Neural cell (in vitro differentiated cells): ENCODE data around the gene GRWD1. TPM values are rescaled to one million over a fixed set of nuclear protein-coding genes. Genes with fewer than 3 reads are reported as not detected.
A peak's percentile ranks its signal among the peaks of the same experiment; 100 is the strongest.

Experiments
- H2AFZ ChIP-seq: fragments of 200-600, 300-800 bp; sonication (generic), shearing (Covaris generic); 2 replicates; pipeline ENCODE4 v1.6.0; 2014; ENCODE audit warnings: low read depth, mild to moderate bottlenecking, antibody characterized with exemption, low read length, moderate library complexity
- H3F3A ChIP-seq: fragments of 200-600 bp; shearing (Covaris generic); 2 replicates; pipeline ENCODE4 v1.6.1; 2016; ENCODE audit warnings: mild to moderate bottlenecking, moderate library complexity, mixed read lengths, antibody characterized with exemption, low read length; ENCODE audit not compliant: insufficient read depth, poor library complexity, severe bottlenecking
- H3K27ac ChIP-seq: fragments of 200-600, 300-800 bp; sonication (generic), shearing (Covaris generic); 2 replicates; pipeline ENCODE4 v1.5.1; 2014; ENCODE audit warnings: mild to moderate bottlenecking, low read length, moderate library complexity
- H3K27me3 ChIP-seq: fragments of 300-800, 200-600 bp; sonication (generic), shearing (Covaris generic); 2 replicates; pipeline ENCODE4 v1.6.0; 2014; ENCODE audit warnings: mild to moderate bottlenecking, low read depth, low read length, moderate library complexity; ENCODE audit not compliant: insufficient read depth
- H3K36me3 ChIP-seq: fragments of 300-800, 200-600 bp; sonication (generic), shearing (Covaris generic); 2 replicates; pipeline ENCODE4 v1.5.1; 2014; ENCODE audit warnings: mild to moderate bottlenecking, antibody characterized with exemption, low read length, moderate library complexity; ENCODE audit not compliant: insufficient read depth
- H3K4me2 ChIP-seq: fragments of 300-800, 200-600 bp; sonication (generic), shearing (Covaris generic); 2 replicates; pipeline ENCODE4 v1.6.0; 2014; ENCODE audit warnings: mild to moderate bottlenecking, low read length
- H3K4me3 ChIP-seq: fragments of 300-800, 200-600 bp; sonication (generic), shearing (Covaris generic); 2 replicates; pipeline ENCODE4 v1.5.1; 2014; ENCODE audit warnings: mild to moderate bottlenecking, low read length, moderate library complexity
- H3K79me2 ChIP-seq: fragments of 200-600 bp; shearing (Covaris generic); replicated peaks from 2 replicates; pipeline ENCODE4 v1.6.0; 2014; ENCODE audit warnings: mild to moderate bottlenecking, low read length, moderate library complexity; ENCODE audit not compliant: insufficient read depth
- H3K9ac ChIP-seq: fragments of 300-800, 200-600 bp; sonication (generic), shearing (Covaris generic); 2 replicates; pipeline ENCODE4 v1.6.1; 2016; ENCODE audit warnings: mild to moderate bottlenecking, low read length, mixed read lengths
- H3K9me2 ChIP-seq: fragments of 200-600 bp; shearing (Covaris generic); 2 replicates; pipeline ENCODE4 v1.6.1; 2016; ENCODE audit warnings: mild to moderate bottlenecking, low read length, mixed read lengths; ENCODE audit not compliant: insufficient read depth
- H3K9me3 ChIP-seq: fragments of 200-600, 300-800 bp; sonication (generic), shearing (Covaris generic); 2 replicates; pipeline ENCODE4 v1.6.1; 2016; ENCODE audit warnings: mild to moderate bottlenecking, mixed run types, low read length, moderate library complexity, mixed read lengths
- H4K20me1 ChIP-seq: fragments of 200-600 bp; shearing (Covaris generic); 2 replicates; pipeline ENCODE4 v1.6.1; 2016; ENCODE audit warnings: mild to moderate bottlenecking, mixed run types; ENCODE audit not compliant: insufficient read depth
- EP300 ChIP-seq: fragments of 450-650 bp; conservative IDR thresholded peaks from 2 replicates; pipeline ENCODE4 v1.6.1; 2014; ENCODE audit warnings: antibody characterized with exemption, mild to moderate bottlenecking, moderate library complexity; ENCODE audit not compliant: poor library complexity, severe bottlenecking
- EZH2 ChIP-seq: fragments of 200-600, 300-800 bp; shearing (Covaris generic), sonication (generic); IDR thresholded peaks from 2 replicates; pipeline ENCODE4 v1.6.1; 2014; ENCODE audit warnings: antibody characterized with exemption, low read length, borderline replicate concordance, mild to moderate bottlenecking; ENCODE audit not compliant: insufficient read depth, poor library complexity, severe bottlenecking
- MXI1 ChIP-seq: fragments of 450-650 bp; conservative IDR thresholded peaks from 2 replicates; pipeline ENCODE4 v1.6.1; 2014; ENCODE audit warnings: antibody characterized with exemption, mild to moderate bottlenecking; ENCODE audit not compliant: poor library complexity, severe bottlenecking
- POLR2AphosphoS5 ChIP-seq: IDR thresholded peaks from 2 replicates; pipeline ENCODE4 v1.6.1; 2012
- RAD21 ChIP-seq: fragments of 450-650 bp; conservative IDR thresholded peaks from 2 replicates; pipeline ENCODE4 v1.6.1; 2014; ENCODE audit warnings: antibody characterized with exemption, mild to moderate bottlenecking, moderate library complexity
- REST ChIP-seq: IDR thresholded peaks from 2 replicates; pipeline ENCODE4 v1.6.1; 2012; ENCODE audit warnings: borderline replicate concordance
- SMC3 ChIP-seq: fragments of 450-650 bp; conservative IDR thresholded peaks from 2 replicates; pipeline ENCODE4 v1.6.1; 2014; ENCODE audit warnings: antibody characterized with exemption, mild to moderate bottlenecking, moderate library complexity; ENCODE audit not compliant: poor library complexity
- TAF1 ChIP-seq: IDR thresholded peaks from 2 replicates; pipeline ENCODE4 v1.6.1; 2012; ENCODE audit warnings: low read depth
- polyA plus RNA-seq: library from polyadenylated mRNA; depleted of rRNA; stranded (reverse); fragments of >200 nt; gene quantifications from 2 replicates; pipeline ENCODE4 v1.2.3, GENCODE V29; 2014
- TF ChIP-seq, protein P1 (sequence below): fragments of 450-650 bp; IDR thresholded peaks from 2 replicates; pipeline ENCODE4 v1.5.1; 2014; ENCODE audit warnings: antibody characterized with exemption, mild to moderate bottlenecking, moderate library complexity; ENCODE audit not compliant: poor library complexity, severe bottlenecking

Gene GRWD1
- polyA plus RNA-seq, 1 donor from 2014 or later, result 11.8 TPM

DNA sequence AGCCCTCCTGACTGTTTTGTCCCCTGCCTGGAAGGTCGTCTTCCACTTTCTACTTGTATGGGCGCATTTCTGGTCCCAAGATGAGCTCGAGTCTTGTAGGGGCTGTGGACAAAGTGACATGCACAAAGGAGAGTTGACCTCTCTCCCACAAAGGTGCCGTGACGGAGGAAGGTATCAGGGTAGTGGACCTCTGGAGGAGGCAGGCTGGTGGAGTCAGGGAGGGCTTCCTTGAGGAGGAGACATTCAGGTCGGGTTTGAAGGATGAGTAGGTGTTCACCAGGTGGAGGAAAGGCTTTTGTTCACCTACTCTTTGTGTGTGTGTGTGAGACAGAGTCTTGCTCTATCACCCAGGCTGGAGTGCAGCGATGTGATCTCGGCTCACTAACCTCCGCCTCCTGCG is 25.1 kb downstream of the GRWD1 start:
- H3K27ac ChIP-seq, result no peak overlapping the region
- no peaks in the 10 kb centered on the region for H3F3A ChIP-seq
- no peaks in the 10 kb centered on the region for H3K9me3 ChIP-seq
- H3K9ac ChIP-seq, result no peak overlapping the region
- peaks cover 25% of the 10 kb centered on the region for H3K79me2 ChIP-seq
- peak overlapping the region; percentile 44 for H3K4me2 ChIP-seq
- no peaks in the 10 kb centered on the region for H3K36me3 ChIP-seq
- no peak for TF ChIP-seq POLR2AphosphoS5
- no peak for TF ChIP-seq TAF1
- no peak for TF ChIP-seq MXI1
- no peak for TF ChIP-seq RAD21
- no peaks in the 10 kb centered on the region for H3K9me2 ChIP-seq
- peak overlapping the region; percentile 96 for H3K4me3 ChIP-seq
- H2AFZ ChIP-seq, result no peak overlapping the region
- peaks cover 6% of the 10 kb centered on the region for H4K20me1 ChIP-seq
- no peaks in the 10 kb centered on the region for H3K27me3 ChIP-seq

DNA sequence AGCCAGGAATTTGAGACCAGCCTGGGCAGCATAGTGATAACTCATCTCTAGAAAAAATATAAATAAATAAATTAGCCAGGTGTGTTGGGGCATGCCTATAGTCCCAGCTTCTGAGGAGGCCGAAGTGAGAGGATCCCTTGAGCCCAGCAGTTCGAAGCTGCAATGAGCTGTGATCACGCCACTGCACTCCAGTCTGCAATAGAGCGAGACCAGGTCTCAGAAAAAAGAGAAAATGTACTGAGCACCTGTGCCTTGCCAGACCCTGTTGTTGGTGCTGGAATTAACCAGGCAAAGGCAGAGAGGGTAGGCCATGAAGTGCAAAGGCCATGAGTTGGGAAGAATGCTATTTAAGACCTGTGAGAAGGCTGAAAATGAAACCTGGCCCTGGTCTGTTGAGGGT is 26.1 kb downstream of the GRWD1 start:
- no peaks in the 10 kb centered on the region for H3K27me3 ChIP-seq
- peaks cover 25% of the 10 kb centered on the region for H3K79me2 ChIP-seq
- H3K9me3 ChIP-seq, result no peaks in the 10 kb centered on the region
- H4K20me1 ChIP-seq, result peaks cover 6% of the 10 kb centered on the region
- no peak overlapping the region for H3K9ac ChIP-seq
- no peak overlapping the region for H3K4me3 ChIP-seq
- H3K36me3 ChIP-seq, result no peaks in the 10 kb centered on the region
- H2AFZ ChIP-seq, result no peak overlapping the region
- no peak overlapping the region for H3K4me2 ChIP-seq
- no peaks in the 10 kb centered on the region for H3F3A ChIP-seq
- H3K27ac ChIP-seq, result no peak overlapping the region
- TF ChIP-seq REST (no peak), EZH2 (no peak), MXI1 (no peak), EP300 (no peak), TAF1 (no peak), POLR2AphosphoS5 (no peak), SMC3 (no peak), RAD21 (no peak)
- TF ChIP-seq, protein P1, sequence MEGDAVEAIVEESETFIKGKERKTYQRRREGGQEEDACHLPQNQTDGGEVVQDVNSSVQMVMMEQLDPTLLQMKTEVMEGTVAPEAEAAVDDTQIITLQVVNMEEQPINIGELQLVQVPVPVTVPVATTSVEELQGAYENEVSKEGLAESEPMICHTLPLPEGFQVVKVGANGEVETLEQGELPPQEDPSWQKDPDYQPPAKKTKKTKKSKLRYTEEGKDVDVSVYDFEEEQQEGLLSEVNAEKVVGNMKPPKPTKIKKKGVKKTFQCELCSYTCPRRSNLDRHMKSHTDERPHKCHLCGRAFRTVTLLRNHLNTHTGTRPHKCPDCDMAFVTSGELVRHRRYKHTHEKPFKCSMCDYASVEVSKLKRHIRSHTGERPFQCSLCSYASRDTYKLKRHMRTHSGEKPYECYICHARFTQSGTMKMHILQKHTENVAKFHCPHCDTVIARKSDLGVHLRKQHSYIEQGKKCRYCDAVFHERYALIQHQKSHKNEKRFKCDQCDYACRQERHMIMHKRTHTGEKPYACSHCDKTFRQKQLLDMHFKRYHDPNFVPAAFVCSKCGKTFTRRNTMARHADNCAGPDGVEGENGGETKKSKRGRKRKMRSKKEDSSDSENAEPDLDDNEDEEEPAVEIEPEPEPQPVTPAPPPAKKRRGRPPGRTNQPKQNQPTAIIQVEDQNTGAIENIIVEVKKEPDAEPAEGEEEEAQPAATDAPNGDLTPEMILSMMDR, result no peak
- H3K9me2 ChIP-seq, result no peaks in the 10 kb centered on the region
